CD4-positive, alpha-beta T cell (primary cell): ENCODE measurements around the gene ASZ1. TPM values are rescaled to one million over a fixed set of nuclear protein-coding genes. Genes with fewer than 3 reads are reported as not detected.

Experiments used
- ATAC-seq: fragments of 200-7000 bp; cut with Tn5 transposase; one replicate; pipeline ENCODE4 v1.10.0; 2022; ENCODE audit warnings: mild to moderate bottlenecking; ENCODE audit not compliant: poor library complexity
- CTCF ChIA-PET: fragments of 350-600 bp; sonication (Branson Sonifier 250); formaldehyde crosslinking; loops from one replicate; lab custom pipeline; 2021; ENCODE audit warnings: antibody characterized with exemption, inconsistent platforms; lab: Charles Lee
- POLR2A ChIA-PET: fragments of 350-600 bp; sonication (Branson Sonifier 250); formaldehyde crosslinking; loops from one replicate; lab custom pipeline; 2021; ENCODE audit warnings: antibody characterized with exemption, inconsistent platforms; lab: Charles Lee
- DNase-seq, 14 experiments: peaks; one replicate each; pipeline ENCODE4 v3.0.0-alpha.2; 2013 to 2020; ENCODE audit warnings: mixed read lengths in 2 of 14
- H3K27ac ChIP-seq, 2 donors: one replicate each; pipeline versions ENCODE4 v1.5.1 to v1.7.0; 2013; ENCODE audit warnings: low read length in 2 of 2, low read depth in 1 of 2, mild to moderate bottlenecking in 1 of 2
- H3K27me3 ChIP-seq, 2 experiments: 1 replicate in 1 of 2; 2 replicates in 1 of 2; pipeline versions ENCODE4 v1.6.1 to v1.7.0; 2013; ENCODE audit warnings: low read length in 2 of 2, control low read depth in 1 of 2, mild to moderate bottlenecking in 1 of 2, moderate library complexity in 1 of 2; ENCODE audit not compliant: insufficient read depth in 2 of 2, control insufficient read depth in 1 of 2
- H3K36me3 ChIP-seq: one replicate; pipeline ENCODE4 v1.6.1; 2013; ENCODE audit warnings: low read length, control low read depth; ENCODE audit not compliant: insufficient read depth
- H3K4me1 ChIP-seq: one replicate; pipeline ENCODE4 v1.6.1; 2013; ENCODE audit warnings: low read length, control low read depth; ENCODE audit not compliant: insufficient read depth
- H3K4me3 ChIP-seq: one replicate; pipeline ENCODE4 v1.5.1; 2013; ENCODE audit warnings: mild to moderate bottlenecking, low read length, moderate library complexity
- H3K9me3 ChIP-seq, 2 experiments: 1 replicate in 1 of 2; 2 replicates in 1 of 2; pipeline versions ENCODE4 v1.6.1 to v1.7.0; 2013; ENCODE audit warnings: low read length in 2 of 2, mild to moderate bottlenecking in 2 of 2, control low read depth in 1 of 2, moderate library complexity in 1 of 2; ENCODE audit not compliant: control insufficient read depth in 1 of 2, insufficient read depth in 1 of 2
- H3K27ac Mint-ChIP-seq: one replicate; pipeline ENCODE4 v1.8.0; 2020; ENCODE audit warnings: mixed read lengths
- H3K27me3 Mint-ChIP-seq: one replicate; pipeline ENCODE4 v1.8.0; 2021; ENCODE audit warnings: mixed read lengths
- H3K36me3 Mint-ChIP-seq: one replicate; pipeline ENCODE4 v1.8.0; 2021; ENCODE audit warnings: low read depth, mixed read lengths
- H3K4me1 Mint-ChIP-seq: one replicate; pipeline ENCODE4 v1.8.0; 2021; ENCODE audit warnings: low read depth, mixed read lengths
- H3K4me3 Mint-ChIP-seq: one replicate; pipeline ENCODE4 v1.8.0; 2020; ENCODE audit warnings: mild to moderate bottlenecking, mixed read lengths
- H3K9me3 Mint-ChIP-seq: one replicate; pipeline ENCODE4 v1.8.0; 2020; ENCODE audit warnings: mixed read lengths
- intact Hi-C, 2 experiments: fragments of 100-400 bp; cut with DNase I in 1 of 2; cut with micrococcal nuclease in 1 of 2; formaldehyde crosslinking; loops; one replicate each; pipeline versions ENCODE4 v1.15.1 to v1.9.0; 2023 to 2025; cut with DNase I, micrococcal nuclease
- total RNA-seq, 174 experiments: library from RNA in 2 of 174; stranded (reverse) in 2 of 174; gene quantifications; one replicate each; pipeline ENCODE4 v1.2.3 and lab custom pipeline; 2021 to 2026
- TF ChIP-seq, protein P1 (sequence below): fragments of 200-600 bp; IDR thresholded peaks from one replicate; pipeline ENCODE4 v1.8.0; 2022; ENCODE audit warnings: antibody characterized with exemption, mild to moderate bottlenecking

Gene ASZ1
- total RNA-seq, 2 experiments from 2014 or later, result not detected

DNA sequence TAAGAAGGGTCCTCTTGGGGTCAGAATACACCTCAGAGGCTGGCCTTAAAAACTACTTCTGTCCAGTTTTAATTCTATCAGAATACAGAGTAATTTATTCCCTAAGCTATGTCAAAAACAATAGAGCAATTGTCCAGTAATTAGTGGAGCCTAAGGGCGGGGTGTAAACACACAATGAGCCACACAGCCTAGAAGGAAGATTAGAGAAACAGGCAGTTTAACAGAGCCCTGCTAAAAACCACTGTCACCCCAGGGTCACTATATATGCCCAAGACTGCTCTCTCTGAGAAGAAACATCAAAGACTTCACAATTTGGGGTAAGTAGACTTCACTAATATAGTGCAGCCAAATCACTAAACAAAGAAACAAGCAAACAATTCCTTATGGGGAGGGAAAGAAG, 77.3 kb downstream of the ASZ1 start:
- POLR2A ChIA-PET, result no interaction called here

DNA sequence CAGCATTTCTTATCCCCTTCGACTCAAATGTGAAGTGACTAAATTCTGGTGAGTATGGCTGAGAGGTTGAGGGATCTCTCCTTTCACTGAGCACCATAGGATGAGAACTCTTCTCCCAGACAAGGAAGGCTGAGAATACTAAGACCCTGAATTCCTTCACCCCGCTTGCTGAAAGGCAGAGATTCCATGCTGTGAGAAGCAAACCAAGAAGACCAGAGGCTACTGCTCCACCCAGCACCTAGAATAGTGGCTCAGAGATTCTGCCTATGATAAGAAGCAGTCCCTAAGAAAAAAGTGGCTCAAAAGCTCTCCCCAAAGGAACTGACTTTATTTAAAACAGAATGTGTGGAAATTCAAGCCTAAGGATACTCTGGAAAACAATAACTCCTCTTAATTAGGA, 77.7 kb downstream of the ASZ1 start:
- CTCF ChIA-PET, result no interaction called here

More for the DNA sequence above, 77.3 kb downstream of the ASZ1 start:
- no peak overlapping the region for H3K4me3 ChIP-seq
- H3K27me3 Mint-ChIP-seq, result peaks cover 16% of the 10 kb centered on the region
- peaks cover 0 to 4% of the 10 kb centered on the region in 2 experiments for H3K27me3 ChIP-seq
- CTCF ChIA-PET, result no interaction called here
- H3K36me3 Mint-ChIP-seq, result no peaks in the 10 kb centered on the region
- no peak for DNase-seq
- intact Hi-C loops, result no loop called here
- no peaks in the 10 kb centered on the region for H3K9me3 ChIP-seq
- no peak overlapping the region for H3K27ac ChIP-seq
- no peaks in the 10 kb centered on the region for H3K9me3 Mint-ChIP-seq
- no peaks in the 10 kb centered on the region for H3K4me1 ChIP-seq
- H3K36me3 ChIP-seq, result no peaks in the 10 kb centered on the region
- H3K27ac Mint-ChIP-seq, result no peak overlapping the region
- no peak overlapping the region for H3K4me3 Mint-ChIP-seq
- no peak for ATAC-seq
- TF ChIP-seq, protein P1, sequence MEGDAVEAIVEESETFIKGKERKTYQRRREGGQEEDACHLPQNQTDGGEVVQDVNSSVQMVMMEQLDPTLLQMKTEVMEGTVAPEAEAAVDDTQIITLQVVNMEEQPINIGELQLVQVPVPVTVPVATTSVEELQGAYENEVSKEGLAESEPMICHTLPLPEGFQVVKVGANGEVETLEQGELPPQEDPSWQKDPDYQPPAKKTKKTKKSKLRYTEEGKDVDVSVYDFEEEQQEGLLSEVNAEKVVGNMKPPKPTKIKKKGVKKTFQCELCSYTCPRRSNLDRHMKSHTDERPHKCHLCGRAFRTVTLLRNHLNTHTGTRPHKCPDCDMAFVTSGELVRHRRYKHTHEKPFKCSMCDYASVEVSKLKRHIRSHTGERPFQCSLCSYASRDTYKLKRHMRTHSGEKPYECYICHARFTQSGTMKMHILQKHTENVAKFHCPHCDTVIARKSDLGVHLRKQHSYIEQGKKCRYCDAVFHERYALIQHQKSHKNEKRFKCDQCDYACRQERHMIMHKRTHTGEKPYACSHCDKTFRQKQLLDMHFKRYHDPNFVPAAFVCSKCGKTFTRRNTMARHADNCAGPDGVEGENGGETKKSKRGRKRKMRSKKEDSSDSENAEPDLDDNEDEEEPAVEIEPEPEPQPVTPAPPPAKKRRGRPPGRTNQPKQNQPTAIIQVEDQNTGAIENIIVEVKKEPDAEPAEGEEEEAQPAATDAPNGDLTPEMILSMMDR, result no peak
- H3K4me1 Mint-ChIP-seq, result no peaks in the 10 kb centered on the region

DNA sequence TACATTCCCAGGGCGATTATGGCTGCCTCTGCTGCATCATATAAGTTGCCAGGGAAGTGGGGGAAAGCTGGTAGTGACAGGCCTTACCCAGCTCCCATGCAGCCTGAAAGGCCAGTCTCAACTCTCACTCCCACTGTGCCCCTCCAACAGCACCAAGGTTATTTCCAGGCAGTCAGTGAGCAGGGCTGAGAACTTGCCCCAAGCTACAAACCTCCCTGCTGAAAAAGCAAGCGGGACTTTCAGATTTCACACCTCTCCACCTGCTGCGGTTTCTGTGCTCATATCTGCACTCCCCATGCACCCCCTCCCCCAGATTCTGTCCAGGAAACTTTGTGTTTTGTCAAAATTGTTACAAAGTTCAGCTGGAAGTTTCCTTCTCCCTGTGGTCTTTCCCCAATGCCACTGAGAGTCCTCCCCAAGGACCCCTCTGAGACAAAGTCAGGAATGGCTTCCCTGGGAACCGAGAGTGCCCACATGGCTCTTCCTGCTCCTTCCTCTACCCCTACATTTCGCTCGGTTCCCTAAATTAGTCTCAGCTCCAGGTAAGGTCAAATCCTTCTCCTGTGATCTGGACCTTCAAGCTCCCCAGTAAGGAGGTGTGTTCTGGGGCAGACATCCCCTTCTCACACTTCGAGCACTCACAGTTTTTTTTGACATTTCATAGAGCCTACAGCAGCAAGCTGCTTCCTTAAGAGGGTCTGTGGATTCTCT, 79.2 kb downstream of the ASZ1 start:
- peaks cover 16% of the 10 kb centered on the region for H3K27me3 Mint-ChIP-seq
- Histone ChIP-seq H3K27me3 (peaks cover 0 to 4% of the 10 kb centered on the region in 2 experiments), H3K4me3 (no peak overlapping the region), H3K9me3 (no peaks in the 10 kb centered on the region), H3K4me1 (no peaks in the 10 kb centered on the region), H3K27ac (no peak overlapping the region), H3K36me3 (no peaks in the 10 kb centered on the region)
- H3K4me1 Mint-ChIP-seq, result no peaks in the 10 kb centered on the region
- ChIA-PET CTCF (no interaction called here), POLR2A (no interaction called here)
- ATAC-seq (no peak), DNase-seq (no peak)
- no peaks in the 10 kb centered on the region for H3K36me3 Mint-ChIP-seq
- intact Hi-C loops, result no loop called here
- H3K4me3 Mint-ChIP-seq, result no peak overlapping the region
- H3K27ac Mint-ChIP-seq, result no peak overlapping the region
- no peaks in the 10 kb centered on the region for H3K9me3 Mint-ChIP-seq
- TF ChIP-seq, protein P1, result no peak

More for the DNA sequence above, 77.7 kb downstream of the ASZ1 start:
- ATAC-seq (no peak), DNase-seq (no peak)
- POLR2A ChIA-PET, result no interaction called here
- H3K27me3 ChIP-seq, result peaks cover 0 to 4% of the 10 kb centered on the region in 2 experiments
- Mint-ChIP-seq H3K4me1 (no peaks in the 10 kb centered on the region), H3K36me3 (no peaks in the 10 kb centered on the region), H3K27ac (no peak overlapping the region), H3K27me3 (peaks cover 16% of the 10 kb centered on the region), H3K9me3 (no peaks in the 10 kb centered on the region), H3K4me3 (no peak overlapping the region)
- H3K4me1 ChIP-seq, result no peaks in the 10 kb centered on the region
- no peak overlapping the region for H3K4me3 ChIP-seq
- H3K36me3 ChIP-seq, result no peaks in the 10 kb centered on the region
- intact Hi-C loops, result no loop called here
- H3K27ac ChIP-seq, result no peak overlapping the region
- H3K9me3 ChIP-seq, result no peaks in the 10 kb centered on the region
- TF ChIP-seq, protein P1, result no peak
